Measurements from ENCODE around the gene TRIM65.

The TRIM65 gene

GRCh38 chr17:75849724-75850123, 47.0 kb downstream of the TRIM65 start:
- no peak for DNase-seq

DNA sequence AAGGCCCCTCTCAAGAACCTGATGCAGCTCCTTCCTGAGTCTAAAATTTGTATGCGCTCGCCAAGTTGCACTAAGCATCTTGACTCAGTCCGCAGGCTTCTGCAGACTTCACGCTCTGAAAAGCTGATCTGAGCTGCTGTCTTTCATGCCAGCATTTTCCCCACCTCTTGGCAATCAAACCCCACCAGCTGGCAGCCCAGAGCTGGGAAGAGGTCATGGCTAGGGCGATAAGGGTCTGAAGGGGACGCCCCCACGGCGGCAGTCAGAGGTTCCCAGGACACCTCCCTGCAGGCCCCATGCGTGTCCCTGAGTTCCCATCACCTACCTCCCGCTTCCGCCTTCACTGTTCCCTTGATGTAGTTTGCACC, 47.5 kb downstream of the TRIM65 start:
- no peak for DNase-seq

GRCh38 chr17:75848523-75849278, 48.0 kb downstream of the TRIM65 start:
- peak; percentile 27 to 84 for DNase-seq

DNA sequence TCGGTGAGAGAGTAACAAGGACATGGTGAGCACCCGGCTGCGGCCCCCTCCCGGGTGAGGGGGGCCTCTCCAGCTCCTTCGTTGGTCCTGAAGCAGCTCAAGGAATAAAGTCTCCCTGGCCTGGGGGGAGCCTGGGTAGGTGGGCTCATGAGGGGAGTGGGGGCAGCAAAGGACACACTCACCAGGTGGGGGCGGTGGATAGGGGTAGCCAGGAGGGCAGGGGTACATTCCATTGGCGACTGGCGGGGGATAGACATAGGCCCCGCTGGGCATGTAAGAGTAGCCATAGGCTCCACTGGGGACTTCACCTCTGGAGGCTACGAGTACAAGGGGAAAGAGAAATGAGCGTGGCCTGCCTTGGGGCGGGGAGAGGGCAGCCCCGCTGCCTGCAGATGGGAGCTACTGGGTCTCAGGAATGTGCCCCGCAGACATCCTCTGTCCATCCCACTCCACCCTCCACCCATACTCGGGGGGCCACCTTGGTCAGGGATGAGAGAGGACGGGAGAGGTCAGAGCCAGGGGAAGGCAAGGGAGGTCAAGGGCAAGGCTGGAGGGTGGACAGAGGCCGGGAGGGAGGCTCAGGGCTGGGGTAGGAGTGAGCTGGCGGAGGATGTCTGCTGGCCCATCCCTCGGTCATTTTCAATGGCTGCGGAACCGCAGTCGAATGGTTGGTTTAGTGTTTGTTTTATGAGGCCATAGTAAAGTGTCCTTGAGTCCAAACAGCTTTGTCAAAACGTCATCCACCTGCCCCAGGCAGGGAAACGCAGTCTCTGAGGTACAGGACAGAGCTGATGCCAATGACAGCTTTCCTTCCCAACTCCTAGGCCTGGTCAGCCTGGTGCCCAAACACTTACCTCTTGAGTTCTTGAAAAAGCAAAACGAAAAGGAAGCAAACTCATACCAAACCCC, 48.9 kb downstream of the TRIM65 start:
- no peak for DNase-seq

DNA sequence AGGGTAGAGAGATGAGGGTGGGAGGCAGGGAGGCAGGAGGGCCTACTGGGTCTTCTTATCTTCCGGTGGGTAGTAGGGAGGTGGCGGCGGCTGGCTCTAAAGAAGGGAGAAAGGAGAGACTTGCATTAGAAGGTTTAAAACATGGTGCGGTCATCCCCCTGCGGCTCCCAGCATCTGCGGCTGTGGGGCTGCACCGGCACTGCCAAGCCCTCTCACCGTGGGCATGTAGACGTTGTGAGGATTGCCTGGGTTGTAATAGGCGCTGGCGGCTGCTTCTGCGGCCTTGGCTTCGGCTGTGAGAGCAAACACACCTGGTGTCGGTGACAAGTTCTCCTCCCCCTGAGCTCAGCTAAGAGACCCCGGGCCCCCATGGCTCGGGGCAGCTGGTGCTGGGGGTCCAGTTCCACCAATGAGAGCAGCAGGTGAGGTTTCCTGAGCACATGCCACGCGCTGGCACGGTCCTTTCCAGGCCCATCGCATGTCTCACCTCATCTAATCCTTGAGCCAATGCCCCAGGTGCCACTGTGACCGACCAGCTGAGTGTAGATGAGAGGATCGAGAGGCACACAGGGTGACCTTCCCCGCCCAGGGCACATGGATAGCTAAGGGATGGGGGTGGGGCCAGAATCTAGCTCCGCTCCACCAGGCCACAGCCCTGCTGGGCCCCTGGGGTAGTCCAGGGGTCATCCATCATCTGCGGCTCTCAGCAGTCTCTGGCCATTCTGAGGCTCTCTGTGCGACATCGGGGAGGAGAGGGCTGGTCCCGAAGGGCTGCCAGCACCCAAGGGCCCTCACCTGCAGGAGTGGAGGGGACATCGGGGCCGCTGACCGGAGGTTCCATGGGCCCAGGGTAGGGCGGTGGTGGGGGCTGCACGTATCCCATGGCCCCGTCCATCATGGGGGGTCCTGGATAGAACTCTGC, 49.8 kb downstream of the TRIM65 start:
- no peak for DNase-seq

DNA sequence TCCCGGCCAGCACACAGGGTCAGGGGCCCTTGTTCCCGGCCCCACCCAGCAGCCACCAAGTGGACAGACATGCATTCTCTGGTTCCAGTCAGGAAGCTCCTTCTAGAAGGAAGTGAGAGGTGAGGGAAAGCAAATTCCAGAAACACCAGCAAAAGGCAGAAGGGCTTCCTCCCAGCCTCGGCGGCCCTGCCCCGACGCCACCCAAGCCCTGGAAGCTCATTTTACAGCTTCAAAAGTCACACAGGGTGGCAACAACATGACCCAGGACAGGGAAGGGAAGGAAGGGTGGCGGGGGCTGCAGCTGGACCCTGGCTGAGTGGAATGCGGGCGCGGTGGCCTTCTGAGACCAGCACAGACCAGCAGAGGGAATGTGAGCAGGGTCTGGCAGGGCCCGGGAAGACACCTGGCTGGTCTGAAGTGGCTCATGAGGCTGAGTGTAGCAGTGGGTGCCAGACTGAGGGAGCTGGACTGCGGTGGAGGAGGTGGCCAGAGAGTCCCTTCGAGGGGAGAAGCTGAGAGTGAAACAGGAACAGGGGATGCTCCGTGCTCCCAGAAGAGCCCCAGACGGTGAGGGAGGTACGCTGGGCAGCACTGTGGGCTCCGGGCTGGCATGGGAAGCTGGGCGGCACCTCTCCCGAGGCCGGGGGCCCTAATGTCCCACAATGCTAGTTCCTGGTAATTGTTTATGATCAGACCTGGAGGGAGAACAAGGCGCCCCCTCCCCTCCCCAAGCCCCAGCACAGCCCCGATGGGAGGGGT, 50.6 kb downstream of the TRIM65 start:
- DNase-seq, result no peak

DNA sequence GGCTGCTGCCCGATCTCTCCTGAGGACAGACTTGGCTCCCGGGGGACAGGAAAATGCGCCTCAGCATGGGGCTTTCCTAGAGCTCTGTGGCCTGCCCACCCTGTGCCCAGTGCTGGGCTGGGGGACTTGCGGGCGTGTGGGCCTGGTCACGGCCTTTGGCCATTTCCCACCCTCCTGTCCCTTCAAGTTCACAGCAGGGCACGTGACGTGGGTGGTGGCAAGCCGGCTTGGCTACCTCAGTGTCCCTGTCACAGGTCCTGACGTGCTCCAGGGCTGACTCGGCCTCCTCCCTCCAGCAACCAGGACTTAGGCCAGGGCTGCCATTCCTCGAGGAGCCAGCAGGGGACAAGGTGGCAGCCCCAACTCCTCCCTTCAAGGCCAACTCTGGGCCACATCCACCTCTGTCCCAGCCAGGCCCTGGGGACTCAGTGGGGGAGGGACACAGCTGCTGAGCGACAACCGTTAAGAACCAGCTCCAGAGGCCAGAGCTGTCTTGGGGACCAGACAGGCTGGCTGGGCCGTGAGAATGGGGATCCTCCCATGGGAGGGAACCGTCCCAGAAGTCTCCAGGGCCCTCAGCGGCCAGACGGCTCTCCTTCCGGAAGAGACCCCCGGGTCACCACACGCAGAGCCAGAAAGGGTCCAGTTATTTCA, 51.6 kb downstream of the TRIM65 start:
- peak; percentile 27 to 74 for DNase-seq

DNA sequence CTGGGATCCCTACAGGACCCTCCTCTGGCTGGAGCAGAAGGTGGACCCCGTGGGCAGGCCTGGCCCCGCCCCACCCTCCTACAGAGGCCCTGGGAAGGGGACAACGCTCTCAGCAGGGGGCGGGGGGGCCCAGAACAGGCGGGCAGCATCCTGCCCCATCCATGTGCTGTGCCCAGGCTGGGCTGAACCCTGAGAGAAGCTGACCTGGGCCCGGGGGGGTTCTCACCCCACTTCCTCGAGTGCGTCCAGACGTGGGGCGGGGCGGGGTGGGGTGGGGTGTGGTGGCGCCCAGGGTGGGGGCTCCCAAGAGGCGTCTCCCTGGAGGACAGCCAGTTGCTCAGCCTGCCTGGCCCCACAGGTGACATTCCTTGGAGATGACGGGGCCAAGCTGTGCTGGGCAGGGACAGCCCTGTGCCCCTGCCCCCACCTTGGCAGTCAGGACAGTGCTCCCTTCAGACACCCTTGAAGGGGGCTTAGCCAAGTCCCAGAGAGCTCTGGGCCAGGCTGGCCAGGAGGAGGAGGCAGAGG, 52.2 kb downstream of the TRIM65 start:
- DNase-seq, result no peak

DNA sequence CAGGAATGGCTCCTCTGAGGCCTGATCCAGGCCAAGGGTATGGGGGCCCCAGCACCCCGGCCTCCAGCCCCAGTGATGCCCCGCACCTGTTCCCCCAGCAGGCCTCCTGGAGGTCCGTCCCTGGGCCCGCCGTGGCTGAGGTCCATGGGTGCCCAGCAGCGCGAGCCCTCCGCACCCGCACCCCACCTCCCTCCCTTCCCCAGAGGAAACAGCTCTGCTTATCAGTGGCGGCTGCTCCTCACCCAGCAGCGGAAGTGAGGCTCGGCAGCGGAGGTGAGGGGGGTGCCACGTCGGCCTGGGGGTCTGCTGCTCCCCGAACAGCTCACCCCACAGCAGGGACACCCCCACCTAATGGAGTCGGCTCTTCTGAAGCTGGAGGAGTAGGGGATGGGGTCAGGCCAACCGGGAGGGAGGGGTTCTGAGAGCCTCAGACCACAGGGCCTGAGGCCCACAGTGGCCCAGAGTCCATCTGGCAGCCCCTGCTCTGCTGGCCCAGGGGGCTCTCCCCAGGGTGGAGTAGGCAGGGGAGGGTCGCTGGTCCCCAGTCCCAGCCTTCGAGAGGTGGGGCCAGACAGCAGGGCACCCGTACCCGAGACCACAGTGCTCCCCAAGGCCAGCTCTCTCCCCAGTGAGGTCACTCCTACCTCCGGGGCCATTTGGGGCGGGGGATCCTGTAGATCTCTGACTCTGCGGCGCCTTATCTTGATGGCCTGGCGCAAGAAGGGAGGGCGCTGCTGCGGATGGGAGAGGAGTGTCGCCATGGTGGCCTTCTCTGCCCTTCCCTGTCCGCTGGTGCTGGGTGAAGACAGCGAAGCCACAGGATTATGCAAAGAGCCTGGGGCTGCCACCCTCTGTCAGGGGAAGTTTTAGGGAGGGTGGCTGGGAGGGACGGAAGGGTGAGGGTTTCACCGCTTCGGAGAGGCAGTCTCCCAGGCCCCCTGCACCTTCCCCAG, 52.9 kb downstream of the TRIM65 start, which contains the start of gene UNC13D:
UNC13D (minus strand) TSS at position 828 of the 953 bp plus-strand sequence; CDS start at position 761, 67 bp downstream.
- no peak for DNase-seq

- DNase-seq, result no peak
Measured at GRCh38 chr17:75842963-75843576, 53.7 kb downstream of the TRIM65 start.

GRCh38 chr17:75842411-75842810, 54.3 kb downstream of the TRIM65 start:
- no peak for DNase-seq

GRCh38 chr17:75840799-75841164, 56.0 kb downstream of the TRIM65 start:
- no peak for DNase-seq

GRCh38 chr17:75839942-75840798, 56.6 kb downstream of the TRIM65 start:
- no peak for DNase-seq

Measured in NCI-H526 (cell line).